Neural crest cell (in vitro differentiated cells): ENCODE results near the gene DUSP7. TPM values are rescaled to one million over a fixed set of nuclear protein-coding genes. Genes with fewer than 3 reads are reported as not detected.

ENCODE experiments used
- DNase-seq: peaks from one replicate; pipeline ENCODE4 v3.0.0; 2021; ENCODE audit warnings: low read depth, mixed read lengths, low spot score
- H3K27ac Mint-ChIP-seq: one replicate; pipeline ENCODE4 v1.8.0; 2021; ENCODE audit warnings: mild to moderate bottlenecking, mixed read lengths; ENCODE audit not compliant: unreplicated experiment
- H3K27me3 Mint-ChIP-seq: 2 replicates; pipeline ENCODE4 v1.8.0; 2021; ENCODE audit warnings: low read depth, mild to moderate bottlenecking, mixed read lengths
- H3K36me3 Mint-ChIP-seq: 2 replicates; pipeline ENCODE4 v1.8.0; 2021; ENCODE audit warnings: low read depth, mild to moderate bottlenecking, mixed read lengths
- H3K4me1 Mint-ChIP-seq: 2 replicates; pipeline ENCODE4 v1.8.0; 2021; ENCODE audit warnings: mixed read lengths
- H3K4me3 Mint-ChIP-seq: one replicate; pipeline ENCODE4 v1.8.0; 2021; ENCODE audit warnings: mild to moderate bottlenecking, mixed read lengths
- H3K9me3 Mint-ChIP-seq: 2 replicates; pipeline ENCODE4 v1.8.0; 2021; ENCODE audit warnings: mixed read lengths
- total RNA-seq: library from RNA; stranded (reverse); gene quantifications from 2 replicates; pipeline ENCODE4 v1.2.1, GENCODE V29; 2021
- TF ChIP-seq, protein P1 (sequence below): fragments of 200-600 bp; sonication (generic); conservative IDR thresholded peaks from 2 replicates; pipeline ENCODE4 v1.5.0; 2021; ENCODE audit warnings: antibody characterized with exemption, mild to moderate bottlenecking

The DUSP7 gene
- total RNA-seq, 1 donor from 2014 or later: 24.2 TPM

DNA sequence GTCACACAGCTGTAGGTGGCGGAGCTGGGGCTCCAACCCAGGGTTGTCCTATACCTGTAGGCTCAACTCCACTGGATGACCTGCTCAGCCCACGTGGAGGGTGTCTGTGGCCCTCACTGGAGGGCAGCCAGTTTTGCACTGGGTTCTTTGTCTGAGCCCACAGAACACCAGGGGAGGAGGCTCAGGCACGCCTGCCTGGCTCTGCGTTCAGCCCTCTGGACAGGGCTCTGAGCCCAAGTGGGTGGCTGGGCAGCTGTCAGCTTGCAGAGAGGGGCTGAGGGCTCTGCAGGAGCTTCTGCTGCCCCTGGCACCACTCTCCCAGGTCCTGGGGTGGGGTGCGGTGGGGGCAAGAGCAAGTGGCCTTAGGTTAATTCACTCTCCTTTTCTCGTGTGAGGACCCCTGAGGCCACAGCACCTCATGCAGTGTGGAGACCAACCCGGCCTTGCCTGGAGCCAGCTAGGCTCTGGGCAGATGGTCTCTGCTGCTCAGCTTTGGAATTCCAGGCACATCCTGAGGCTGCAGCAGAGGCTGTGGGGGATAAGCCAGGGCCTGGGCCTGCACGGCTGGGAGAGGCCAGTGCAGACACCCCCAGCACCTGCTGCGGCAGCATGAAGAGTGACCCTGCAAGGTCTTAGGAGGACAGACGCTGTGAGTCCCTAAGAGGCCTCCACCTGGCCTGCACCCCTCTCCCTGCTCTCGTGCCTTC lies 23.5 kb downstream of the DUSP7 start:
- no peaks in the 10 kb centered on the region for H3K36me3 Mint-ChIP-seq
- H3K4me3 Mint-ChIP-seq: no peak overlapping the region
- no peaks in the 10 kb centered on the region for H3K27me3 Mint-ChIP-seq
- H3K9me3 Mint-ChIP-seq: no peaks in the 10 kb centered on the region
- no peak for DNase-seq
- TF ChIP-seq, protein P1, sequence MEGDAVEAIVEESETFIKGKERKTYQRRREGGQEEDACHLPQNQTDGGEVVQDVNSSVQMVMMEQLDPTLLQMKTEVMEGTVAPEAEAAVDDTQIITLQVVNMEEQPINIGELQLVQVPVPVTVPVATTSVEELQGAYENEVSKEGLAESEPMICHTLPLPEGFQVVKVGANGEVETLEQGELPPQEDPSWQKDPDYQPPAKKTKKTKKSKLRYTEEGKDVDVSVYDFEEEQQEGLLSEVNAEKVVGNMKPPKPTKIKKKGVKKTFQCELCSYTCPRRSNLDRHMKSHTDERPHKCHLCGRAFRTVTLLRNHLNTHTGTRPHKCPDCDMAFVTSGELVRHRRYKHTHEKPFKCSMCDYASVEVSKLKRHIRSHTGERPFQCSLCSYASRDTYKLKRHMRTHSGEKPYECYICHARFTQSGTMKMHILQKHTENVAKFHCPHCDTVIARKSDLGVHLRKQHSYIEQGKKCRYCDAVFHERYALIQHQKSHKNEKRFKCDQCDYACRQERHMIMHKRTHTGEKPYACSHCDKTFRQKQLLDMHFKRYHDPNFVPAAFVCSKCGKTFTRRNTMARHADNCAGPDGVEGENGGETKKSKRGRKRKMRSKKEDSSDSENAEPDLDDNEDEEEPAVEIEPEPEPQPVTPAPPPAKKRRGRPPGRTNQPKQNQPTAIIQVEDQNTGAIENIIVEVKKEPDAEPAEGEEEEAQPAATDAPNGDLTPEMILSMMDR: no peak
- no peak overlapping the region for H3K27ac Mint-ChIP-seq
- H3K4me1 Mint-ChIP-seq: peaks cover 5% of the 10 kb centered on the region

GRCh38 chr3:52031896-52032295 lies 24.5 kb downstream of the DUSP7 start:
- no peaks in the 10 kb centered on the region for H3K9me3 Mint-ChIP-seq
- TF ChIP-seq, protein P1: no peak
- H3K36me3 Mint-ChIP-seq: no peaks in the 10 kb centered on the region
- H3K4me1 Mint-ChIP-seq: peaks cover 5% of the 10 kb centered on the region
- no peak overlapping the region for H3K27ac Mint-ChIP-seq
- DNase-seq: no peak
- H3K27me3 Mint-ChIP-seq: no peaks in the 10 kb centered on the region
- no peak overlapping the region for H3K4me3 Mint-ChIP-seq

GRCh38 chr3:52030714-52031310 lies 25.6 kb downstream of the DUSP7 start:
- no peaks in the 10 kb centered on the region for H3K9me3 Mint-ChIP-seq
- peaks cover 10% of the 10 kb centered on the region for H3K4me1 Mint-ChIP-seq
- H3K27me3 Mint-ChIP-seq: no peaks in the 10 kb centered on the region
- TF ChIP-seq, protein P1: no peak
- DNase-seq: no peak
- no peak overlapping the region for H3K27ac Mint-ChIP-seq
- H3K4me3 Mint-ChIP-seq: no peak overlapping the region
- no peaks in the 10 kb centered on the region for H3K36me3 Mint-ChIP-seq

DNA sequence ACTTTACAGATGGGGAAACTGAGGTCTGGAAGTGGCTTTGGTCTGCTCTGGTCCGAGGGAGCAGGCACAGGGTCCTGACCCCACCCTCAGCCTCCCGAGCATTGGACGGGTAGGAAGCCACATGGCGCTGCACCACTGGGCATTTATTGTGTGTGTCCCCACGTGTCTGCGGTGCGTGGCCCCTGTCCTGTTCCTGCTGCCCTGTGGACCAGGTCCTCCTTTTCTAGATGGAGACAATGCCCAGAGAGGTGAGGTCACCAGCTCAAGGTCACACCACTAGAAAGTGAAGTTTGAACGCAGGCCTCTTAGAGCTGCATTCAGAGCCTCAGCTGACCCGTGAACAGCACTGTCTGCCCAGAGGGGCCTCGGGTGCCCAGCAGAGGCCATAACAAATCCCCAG lies 26.8 kb downstream of the DUSP7 start:
- no peak overlapping the region for H3K4me3 Mint-ChIP-seq
- no peak overlapping the region for H3K27ac Mint-ChIP-seq
- DNase-seq: no peak
- peaks cover 23% of the 10 kb centered on the region for H3K4me1 Mint-ChIP-seq
- TF ChIP-seq, protein P1: no peak
- no peaks in the 10 kb centered on the region for H3K36me3 Mint-ChIP-seq
- H3K9me3 Mint-ChIP-seq: no peaks in the 10 kb centered on the region
- no peaks in the 10 kb centered on the region for H3K27me3 Mint-ChIP-seq

DNA sequence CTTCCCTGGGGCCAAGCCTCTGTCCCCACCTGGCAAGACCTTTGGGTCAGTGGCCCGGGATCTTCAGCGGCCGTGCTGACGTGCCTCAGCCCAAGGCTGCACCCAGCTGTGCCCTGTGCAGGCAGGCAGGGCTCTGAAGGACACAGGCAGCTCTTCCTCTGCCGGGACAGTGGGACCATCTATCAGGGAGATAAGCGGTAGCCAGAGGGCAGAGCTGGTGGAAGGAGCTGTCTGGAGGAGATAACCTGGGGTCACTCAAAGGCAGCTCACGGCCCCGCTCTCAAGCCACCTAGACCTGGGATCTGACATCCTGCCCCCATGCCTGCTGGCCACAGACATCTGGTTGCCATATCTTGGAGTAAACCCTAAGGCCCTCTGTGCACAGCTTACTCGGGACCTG lies 27.3 kb downstream of the DUSP7 start:
- Mint-ChIP-seq H3K9me3 (no peaks in the 10 kb centered on the region), H3K36me3 (no peaks in the 10 kb centered on the region), H3K4me3 (no peak overlapping the region), H3K4me1 (peaks cover 28% of the 10 kb centered on the region), H3K27me3 (no peaks in the 10 kb centered on the region), H3K27ac (no peak overlapping the region)
- DNase-seq: no peak
- TF ChIP-seq, protein P1: no peak
